ENCODE results near the gene RHOT1. TPM values are rescaled to one million over a fixed set of nuclear protein-coding genes. Genes with fewer than 3 reads are reported as not detected.

RHOT1 gene
- total and polyA plus RNA-seq, 8 donors: 11.6 to 26.7 (median 16.0) TPM

DNA sequence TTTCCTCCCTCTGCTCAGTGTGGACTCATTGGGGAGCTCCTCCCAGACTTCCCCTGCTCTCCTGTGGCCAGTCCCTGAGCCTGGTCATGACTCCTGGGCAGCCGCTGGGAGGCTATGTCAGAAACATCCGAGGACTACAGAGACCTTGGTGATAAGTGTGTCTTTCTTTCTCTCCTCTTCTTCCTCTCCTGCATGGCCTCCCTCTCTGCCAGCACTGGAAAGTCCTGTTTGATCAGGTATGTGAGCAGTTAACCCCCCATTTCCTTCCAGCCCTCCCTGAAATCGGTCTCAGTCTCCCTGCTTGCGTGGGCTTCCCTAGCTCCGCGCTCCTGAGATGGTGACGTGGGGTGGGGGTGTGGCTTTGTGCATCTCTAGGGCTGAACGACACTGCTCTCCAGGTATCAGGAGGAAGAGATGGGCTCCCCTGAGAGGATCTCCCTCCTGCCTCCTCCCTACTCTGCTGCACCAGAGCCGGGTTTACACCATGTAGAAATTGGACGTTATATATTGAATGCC lies 125.4 kb downstream of the RHOT1 start:
- intact Hi-C loops (cut with DNase I): no loop called here
- no peak overlapping the region for H3K27ac ChIP-seq
- DNase-seq (no peak), FAIRE-seq (no peak), ATAC-seq (peak in 3 of 4 donors; percentile 46 to 61 (median 54))
- no peaks in the 10 kb centered on the region for H3K27me3 ChIP-seq
- 21 to 24% methylated on average over 10 of the region's 10 CpGs for WGBS, 2 donors
- H3K4me3 ChIP-seq: no peak overlapping the region
- peaks cover 0 to 6% (median 0%) of the 10 kb centered on the region in 3 donors for H3K4me1 ChIP-seq
- TF ChIP-seq, protein P1, sequence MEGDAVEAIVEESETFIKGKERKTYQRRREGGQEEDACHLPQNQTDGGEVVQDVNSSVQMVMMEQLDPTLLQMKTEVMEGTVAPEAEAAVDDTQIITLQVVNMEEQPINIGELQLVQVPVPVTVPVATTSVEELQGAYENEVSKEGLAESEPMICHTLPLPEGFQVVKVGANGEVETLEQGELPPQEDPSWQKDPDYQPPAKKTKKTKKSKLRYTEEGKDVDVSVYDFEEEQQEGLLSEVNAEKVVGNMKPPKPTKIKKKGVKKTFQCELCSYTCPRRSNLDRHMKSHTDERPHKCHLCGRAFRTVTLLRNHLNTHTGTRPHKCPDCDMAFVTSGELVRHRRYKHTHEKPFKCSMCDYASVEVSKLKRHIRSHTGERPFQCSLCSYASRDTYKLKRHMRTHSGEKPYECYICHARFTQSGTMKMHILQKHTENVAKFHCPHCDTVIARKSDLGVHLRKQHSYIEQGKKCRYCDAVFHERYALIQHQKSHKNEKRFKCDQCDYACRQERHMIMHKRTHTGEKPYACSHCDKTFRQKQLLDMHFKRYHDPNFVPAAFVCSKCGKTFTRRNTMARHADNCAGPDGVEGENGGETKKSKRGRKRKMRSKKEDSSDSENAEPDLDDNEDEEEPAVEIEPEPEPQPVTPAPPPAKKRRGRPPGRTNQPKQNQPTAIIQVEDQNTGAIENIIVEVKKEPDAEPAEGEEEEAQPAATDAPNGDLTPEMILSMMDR (IDR thresholded peaks at IDR 0.05): no peak
- H3K36me3 ChIP-seq: no peaks in the 10 kb centered on the region
- no peaks in the 10 kb centered on the region for H3K9me3 ChIP-seq

DNA sequence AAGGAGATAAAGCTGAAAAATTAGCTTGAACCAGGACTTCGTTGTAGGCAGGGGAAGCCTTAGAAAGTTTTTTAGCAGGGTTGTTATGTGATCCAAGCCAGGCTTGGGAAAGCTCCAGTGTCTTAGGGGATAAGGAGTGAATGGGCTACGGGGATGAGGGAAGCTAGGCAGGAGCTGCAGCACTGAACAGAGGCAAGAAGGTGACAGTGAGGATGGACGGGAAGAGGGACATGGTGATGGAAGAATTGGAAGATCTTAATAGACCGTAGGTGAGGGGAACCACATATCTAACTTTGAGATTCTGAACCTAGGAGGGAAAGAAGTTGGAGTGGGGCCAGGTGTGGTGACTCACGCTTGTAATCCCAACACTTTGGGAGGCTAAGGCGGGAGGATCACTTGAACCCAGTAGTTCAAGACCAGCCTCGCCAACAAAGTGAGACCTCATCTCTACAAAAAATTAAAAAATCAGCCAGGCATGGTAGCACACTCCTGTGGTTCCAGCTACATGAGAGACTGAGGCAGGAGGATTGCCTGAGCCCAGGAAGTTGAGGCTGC lies 126.5 kb downstream of the RHOT1 start:
- Histone ChIP-seq H3K4me3 (no peak overlapping the region), H3K27me3 (no peaks in the 10 kb centered on the region), H3K36me3 (no peaks in the 10 kb centered on the region), H3K9me3 (no peaks in the 10 kb centered on the region), H3K27ac (no peak overlapping the region), H3K4me1 (peaks cover 0 to 6% (median 0%) of the 10 kb centered on the region in 3 donors)
- ATAC-seq: no peak
- 78 to 82% methylated on average over 7 of the region's 7 CpGs for WGBS, 2 donors
- TF ChIP-seq, protein P1 (IDR thresholded peaks at IDR 0.05): no peak
- intact Hi-C loops (cut with DNase I): no loop called here
- FAIRE-seq: no peak
- no peak for DNase-seq

DNA sequence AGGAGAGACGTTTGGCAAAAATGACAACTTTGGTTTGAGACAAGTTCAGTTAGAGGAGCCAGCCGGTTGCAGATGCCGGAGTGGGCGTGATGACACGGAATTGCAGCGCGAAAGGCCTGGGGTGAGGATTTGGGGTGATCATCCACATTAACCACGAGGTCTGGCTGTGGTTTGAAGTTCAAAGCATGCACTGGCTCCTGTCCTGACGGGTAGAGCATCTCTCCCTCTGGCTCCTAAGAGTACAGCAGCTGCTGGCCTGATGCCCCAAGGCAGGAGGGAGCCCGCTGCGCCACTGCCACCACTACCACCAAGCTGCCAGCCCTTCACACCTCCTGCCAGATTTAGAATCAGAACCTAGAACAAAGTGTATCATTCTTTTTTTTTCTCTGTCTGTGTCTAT lies 127.1 kb downstream of the RHOT1 start:
- Histone ChIP-seq H3K4me1 (peaks cover 0 to 6% (median 0%) of the 10 kb centered on the region in 3 donors), H3K27me3 (no peaks in the 10 kb centered on the region), H3K9me3 (no peaks in the 10 kb centered on the region), H3K4me3 (no peak overlapping the region), H3K27ac (no peak overlapping the region), H3K36me3 (no peaks in the 10 kb centered on the region)
- no peak for ATAC-seq
- FAIRE-seq: no peak
- no peak for DNase-seq
- TF ChIP-seq, protein P1 (IDR thresholded peaks at IDR 0.05): no peak
- intact Hi-C loops (cut with DNase I): no loop called here
- 73% methylated on average over 11 of the region's 11 CpGs for WGBS, 2 donors

DNA sequence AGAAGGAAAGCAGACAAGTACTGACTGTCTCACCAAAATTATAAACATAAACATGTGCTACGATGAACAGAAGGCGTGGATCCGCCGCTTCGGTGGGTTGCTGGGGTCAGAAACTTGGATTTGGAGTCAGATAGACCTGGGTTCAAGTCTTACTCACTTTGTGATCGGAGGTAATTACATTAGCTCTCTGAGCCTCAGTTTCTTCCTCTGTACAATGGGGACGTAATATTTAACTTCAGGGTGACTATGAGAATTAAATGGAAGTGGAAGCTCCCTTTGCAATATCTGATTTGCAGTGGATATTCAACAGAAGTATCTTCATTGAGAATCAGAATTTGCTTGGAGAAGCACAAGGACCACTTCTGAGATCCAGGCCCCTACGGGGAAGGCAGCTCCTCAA lies 129.5 kb downstream of the RHOT1 start:
- intact Hi-C loops (cut with DNase I): no loop called here
- TF ChIP-seq, protein P1 (IDR thresholded peaks at IDR 0.05): no peak
- DNase-seq (no peak), ATAC-seq (no peak), FAIRE-seq (no peak)
- H3K4me3 ChIP-seq: no peak overlapping the region
- WGBS, 2 donors: 83 to 91% methylated on average over 8 of the region's 8 CpGs
- peaks cover 0 to 5% (median 0%) of the 10 kb centered on the region in 3 donors for H3K4me1 ChIP-seq
- H3K36me3 ChIP-seq: no peaks in the 10 kb centered on the region
- no peaks in the 10 kb centered on the region for H3K9me3 ChIP-seq
- no peak overlapping the region for H3K27ac ChIP-seq
- no peaks in the 10 kb centered on the region for H3K27me3 ChIP-seq

DNA sequence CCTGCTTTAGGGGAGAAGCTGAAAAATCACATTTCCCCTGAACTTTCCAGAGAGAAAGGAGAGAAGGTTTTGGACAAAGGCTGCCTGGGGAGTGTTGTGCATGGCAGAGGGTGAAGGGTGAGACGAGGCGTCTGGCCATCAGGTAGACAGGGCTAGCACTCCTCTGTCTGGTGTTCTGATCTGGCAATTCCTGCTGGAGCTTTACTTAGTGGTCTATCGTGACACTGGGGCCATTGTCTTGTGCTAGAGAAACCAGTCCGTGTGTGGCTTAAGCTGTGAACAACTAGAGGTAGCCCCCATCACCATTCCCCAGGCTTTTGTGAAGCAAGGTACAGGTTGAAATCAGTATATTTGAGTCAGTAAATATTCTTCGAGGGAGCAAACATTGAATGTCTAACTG lies 131.8 kb downstream of the RHOT1 start:
- DNase-seq (no peak), FAIRE-seq (no peak), ATAC-seq (no peak)
- no peak overlapping the region for H3K4me3 ChIP-seq
- intact Hi-C loops (cut with DNase I): no loop called here
- H3K4me1 ChIP-seq: no peaks in the 10 kb centered on the region
- no peaks in the 10 kb centered on the region for H3K9me3 ChIP-seq
- no peak overlapping the region for H3K27ac ChIP-seq
- TF ChIP-seq, protein P1 (IDR thresholded peaks at IDR 0.05): no peak
- WGBS, 2 donors: 62 to 68% methylated on average over 5 of the region's 5 CpGs
- no peaks in the 10 kb centered on the region for H3K36me3 ChIP-seq
- no peaks in the 10 kb centered on the region for H3K27me3 ChIP-seq

All from pancreas (tissue), 10 donors.